DND-41 (cell line): ENCODE measurements around the gene OR52N2.

Source experiments
- ATAC-seq: fragments of 200-7000 bp; cut with Tn5 transposase; 3 replicates; pipeline ENCODE4 v1.9.1; 2021; ENCODE audit warnings: low read depth; ENCODE audit not compliant: insufficient read depth
- DNase-seq: peaks from one replicate; pipeline ENCODE4 v3.0.0-alpha.2; 2020
- H2AFZ ChIP-seq: 2 replicates; pipeline ENCODE4 v1.6.0; 2012; ENCODE audit warnings: low read depth, low read length
- H3K27ac ChIP-seq: 2 replicates; pipeline ENCODE4 v1.5.1; 2012; ENCODE audit warnings: low read length, inconsistent platforms
- H3K27me3 ChIP-seq: fragments of 200-600 bp; sonication (generic); 2 replicates; pipeline ENCODE4 v1.6.0; 2012; ENCODE audit warnings: low read length, mild to moderate bottlenecking, inconsistent platforms; ENCODE audit not compliant: insufficient read depth, poor library complexity
- H3K36me3 ChIP-seq: 2 replicates; pipeline ENCODE4 v1.5.1; 2012; ENCODE audit warnings: low read length, inconsistent platforms; ENCODE audit not compliant: insufficient read depth
- H3K4me1 ChIP-seq: 2 replicates; pipeline ENCODE4 v1.5.1; 2012; ENCODE audit warnings: mild to moderate bottlenecking, low read length; ENCODE audit not compliant: insufficient read depth
- H3K4me2 ChIP-seq: 2 replicates; pipeline ENCODE4 v1.6.0; 2012; ENCODE audit warnings: mild to moderate bottlenecking, moderate library complexity, low read length, inconsistent platforms; ENCODE audit not compliant: insufficient read depth
- H3K4me3 ChIP-seq, 2 experiments: fragments of 200-600 bp in 1 of 2; shearing (Covaris generic) in 1 of 2; 2 replicates each; pipeline ENCODE4 v1.5.1; 2012 to 2016; ENCODE audit warnings: inconsistent platforms in 2 of 2, low read length in 2 of 2, mild to moderate bottlenecking in 2 of 2, low read depth in 1 of 2, moderate library complexity in 1 of 2
- H3K79me2 ChIP-seq: 2 replicates; pipeline ENCODE4 v1.6.0; 2012; ENCODE audit warnings: low read length, inconsistent platforms; ENCODE audit not compliant: insufficient read depth
- H3K9ac ChIP-seq: 2 replicates; pipeline ENCODE4 v1.6.0; 2012; ENCODE audit warnings: low read depth, mild to moderate bottlenecking, inconsistent platforms, low read length, moderate library complexity
- H3K9me3 ChIP-seq: 2 replicates; pipeline ENCODE4 v1.5.1; 2012; ENCODE audit warnings: low read length, moderate library complexity, mild to moderate bottlenecking, inconsistent platforms; ENCODE audit not compliant: insufficient read depth, severe bottlenecking
- H4K20me1 ChIP-seq: 2 replicates; pipeline ENCODE4 v1.6.0; 2012; ENCODE audit warnings: low read length; ENCODE audit not compliant: insufficient read depth
- EZH2 ChIP-seq: IDR thresholded peaks from 3 replicates; pipeline ENCODE4 v1.6.1; 2012; ENCODE audit warnings: borderline replicate concordance, low read depth, mild to moderate bottlenecking, moderate library complexity, low read length, inconsistent platforms; ENCODE audit not compliant: severe bottlenecking
- TF ChIP-seq, protein P1 (sequence below): IDR thresholded peaks from 2 replicates; pipeline ENCODE4 v1.5.1; 2012; ENCODE audit warnings: borderline replicate concordance, low read length, moderate library complexity, mild to moderate bottlenecking; ENCODE audit not compliant: poor library complexity, severe bottlenecking; ENCODE audit errors: extremely low read depth

Gene OR52N2

GRCh38 chr11:5791165-5791564 lies 17.6 kb upstream of the OR52N2 start, which contains the start of gene OR52N1:
Gene OR52N1, minus strand, starts transcription at chr11:5791265. Its CDS starts 2,449 bp downstream, at chr11:5788816.
- H2AFZ ChIP-seq = no peak within 1 kb of the TSS
- H3K36me3 ChIP-seq = no peaks in the 10 kb centered on the region
- no peaks in the 10 kb centered on the region for H3K27me3 ChIP-seq
- no peak within 1 kb of the TSS for H3K9ac ChIP-seq
- H3K4me3 ChIP-seq = no peak within 1 kb of the TSS
- H3K9me3 ChIP-seq = no peaks in the 10 kb centered on the region
- no peaks in the 10 kb centered on the region for H3K79me2 ChIP-seq
- no peaks in the 10 kb centered on the region for H4K20me1 ChIP-seq
- TF ChIP-seq EZH2 = no peak
- TF ChIP-seq, protein P1, sequence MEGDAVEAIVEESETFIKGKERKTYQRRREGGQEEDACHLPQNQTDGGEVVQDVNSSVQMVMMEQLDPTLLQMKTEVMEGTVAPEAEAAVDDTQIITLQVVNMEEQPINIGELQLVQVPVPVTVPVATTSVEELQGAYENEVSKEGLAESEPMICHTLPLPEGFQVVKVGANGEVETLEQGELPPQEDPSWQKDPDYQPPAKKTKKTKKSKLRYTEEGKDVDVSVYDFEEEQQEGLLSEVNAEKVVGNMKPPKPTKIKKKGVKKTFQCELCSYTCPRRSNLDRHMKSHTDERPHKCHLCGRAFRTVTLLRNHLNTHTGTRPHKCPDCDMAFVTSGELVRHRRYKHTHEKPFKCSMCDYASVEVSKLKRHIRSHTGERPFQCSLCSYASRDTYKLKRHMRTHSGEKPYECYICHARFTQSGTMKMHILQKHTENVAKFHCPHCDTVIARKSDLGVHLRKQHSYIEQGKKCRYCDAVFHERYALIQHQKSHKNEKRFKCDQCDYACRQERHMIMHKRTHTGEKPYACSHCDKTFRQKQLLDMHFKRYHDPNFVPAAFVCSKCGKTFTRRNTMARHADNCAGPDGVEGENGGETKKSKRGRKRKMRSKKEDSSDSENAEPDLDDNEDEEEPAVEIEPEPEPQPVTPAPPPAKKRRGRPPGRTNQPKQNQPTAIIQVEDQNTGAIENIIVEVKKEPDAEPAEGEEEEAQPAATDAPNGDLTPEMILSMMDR = no peak
- H3K27ac ChIP-seq = no peak within 1 kb of the TSS
- no peaks in the 10 kb centered on the region for H3K4me1 ChIP-seq
- no peak within 1 kb of the TSS for H3K4me2 ChIP-seq
- ATAC-seq (no peak), DNase-seq (no peak)

GRCh38 chr11:5796541-5796940 lies 12.2 kb upstream of the OR52N2 start:
- H3K27me3 ChIP-seq = peaks cover 9% of the 10 kb centered on the region
- H3K9me3 ChIP-seq = no peaks in the 10 kb centered on the region
- TF ChIP-seq, protein P1 = no peak
- TF ChIP-seq EZH2 = no peak
- no peaks in the 10 kb centered on the region for H3K36me3 ChIP-seq
- no peak for DNase-seq
- no peaks in the 10 kb centered on the region for H3K79me2 ChIP-seq
- no peak overlapping the region for H2AFZ ChIP-seq
- H3K9ac ChIP-seq = no peak overlapping the region
- H3K4me3 ChIP-seq = no peak overlapping the region
- H4K20me1 ChIP-seq = no peaks in the 10 kb centered on the region
- H3K4me1 ChIP-seq = no peaks in the 10 kb centered on the region
- H3K27ac ChIP-seq = no peak overlapping the region
- no peak overlapping the region for H3K4me2 ChIP-seq
- ATAC-seq = no peak

- H3K79me2 ChIP-seq = no peaks in the 10 kb centered on the region
- H3K36me3 ChIP-seq = no peaks in the 10 kb centered on the region
- H3K9ac ChIP-seq = no peak overlapping the region
- H3K9me3 ChIP-seq = no peaks in the 10 kb centered on the region
- H3K27ac ChIP-seq = no peak overlapping the region
- H3K27me3 ChIP-seq = peaks cover 17% of the 10 kb centered on the region
- no peak overlapping the region for H3K4me2 ChIP-seq
- TF ChIP-seq, protein P1 = no peak
- no peak for TF ChIP-seq EZH2
- H3K4me1 ChIP-seq = peaks cover 9% of the 10 kb centered on the region
- ATAC-seq (no peak), DNase-seq (no peak)
- no peak overlapping the region for H3K4me3 ChIP-seq
- no peaks in the 10 kb centered on the region for H4K20me1 ChIP-seq
- H2AFZ ChIP-seq = no peak overlapping the region
Measured at GRCh38 chr11:5803982-5804381, 4.7 kb upstream of the OR52N2 start.

- H2AFZ ChIP-seq = no peak overlapping the region
- no peaks in the 10 kb centered on the region for H3K79me2 ChIP-seq
- H3K27ac ChIP-seq = no peak overlapping the region
- no peak overlapping the region for H3K9ac ChIP-seq
- ATAC-seq = no peak
- no peak for DNase-seq
- H3K27me3 ChIP-seq = peaks cover 29% of the 10 kb centered on the region
- peaks cover 14% of the 10 kb centered on the region for H3K4me1 ChIP-seq
- no peaks in the 10 kb centered on the region for H4K20me1 ChIP-seq
- H3K9me3 ChIP-seq = no peaks in the 10 kb centered on the region
- no peaks in the 10 kb centered on the region for H3K36me3 ChIP-seq
- no peak overlapping the region for H3K4me3 ChIP-seq
- no peak overlapping the region for H3K4me2 ChIP-seq
- no peak for TF ChIP-seq EZH2
- TF ChIP-seq, protein P1 = no peak
Measured at GRCh38 chr11:5807580-5807979, 1.1 kb upstream of the OR52N2 start.
